ENCODE measurements around the gene ME1.
"Not testable (repeated sequence)": the region's sequence is repeated elsewhere in the genome, so short reads cannot be mapped to it uniquely, and the experiment has no call there.

Gene ME1

GRCh38 chr6:83430611-83431544, at the start of gene ME1:
Gene ME1 (minus strand): TSS chr6:83431051. CDS start chr6:83430954, 97 bp downstream.
- peak; percentile 24 for DNase-seq

- DNase-seq: no peak
These were observed 49.6 kb upstream of the ME1 start for GRCh38 chr6:83480470-83480869.

- no peak for DNase-seq
These were observed 48.5 kb upstream of the ME1 start for GRCh38 chr6:83479389-83479788.

- no peak for DNase-seq
These were observed 46.1 kb upstream of the ME1 start for GRCh38 chr6:83476971-83477370.

- DNase-seq: no peak
These were observed 43.5 kb upstream of the ME1 start for GRCh38 chr6:83474309-83474708.

- DNase-seq: no peak
These were observed 41.9 kb upstream of the ME1 start for GRCh38 chr6:83472767-83473166.

GRCh38 chr6:83470587-83470986, 39.7 kb upstream of the ME1 start:
- no peak for DNase-seq

- DNase-seq: no peak
These were observed 39.1 kb upstream of the ME1 start for GRCh38 chr6:83470001-83470400.

GRCh38 chr6:83467620-83468036, 36.8 kb upstream of the ME1 start:
- no peak for DNase-seq

GRCh38 chr6:83466328-83466727, 35.5 kb upstream of the ME1 start:
- no peak for DNase-seq

- no peak for DNase-seq
These were observed 33.7 kb upstream of the ME1 start for GRCh38 chr6:83464381-83465140.

GRCh38 chr6:83463886-83464285, 33.0 kb upstream of the ME1 start:
- DNase-seq: no peak

- DNase-seq: no peak
These were observed 31.7 kb upstream of the ME1 start for GRCh38 chr6:83462524-83462923.

GRCh38 chr6:83461438-83461837, 30.6 kb upstream of the ME1 start:
- DNase-seq: no peak

- no peak for DNase-seq
These were observed 28.8 kb upstream of the ME1 start for GRCh38 chr6:83459663-83460062.

- DNase-seq: not testable (repeated sequence)
These were observed 19.2 kb upstream of the ME1 start for GRCh38 chr6:83450015-83450414.

- not testable (repeated sequence) for DNase-seq
These were observed 13.3 kb upstream of the ME1 start for GRCh38 chr6:83444086-83444699.

GRCh38 chr6:83443516-83443915, 12.7 kb upstream of the ME1 start:
- no peak for DNase-seq

- no peak for DNase-seq
These were observed 11.9 kb upstream of the ME1 start for GRCh38 chr6:83442752-83443151.

GRCh38 chr6:83439201-83439600, 8.3 kb upstream of the ME1 start:
- DNase-seq: no peak

GRCh38 chr6:83436674-83437073, 5.8 kb upstream of the ME1 start:
- DNase-seq: no peak

GRCh38 chr6:83433177-83433576, 2.3 kb upstream of the ME1 start:
- no peak for DNase-seq

GRCh38 chr6:83432636-83433035, 1.8 kb upstream of the ME1 start:
- no peak for DNase-seq
